ENCODE measurements around the gene PYM1.
"Not testable (repeated sequence)": the region's sequence is repeated elsewhere in the genome, so short reads cannot be mapped to it uniquely, and the experiment has no call there.

The PYM1 gene

GRCh38 chr12:55926738-55927587, 731 bp downstream of the PYM1 start:
- peak; percentile 70 for DNase-seq (ENCODE audit: low read depth)
- H3K4me3 ChIP-seq (ENCODE audit: low read length), result peak overlapping the region; percentile 99
- TF ChIP-seq CTCF (conservative IDR thresholded peaks at IDR 0.05; ENCODE audit: low read depth, low read length), result peak; percentile 77

- peak overlapping the region; percentile 99 for H3K4me3 ChIP-seq (ENCODE audit: low read length)
- TF ChIP-seq CTCF (conservative IDR thresholded peaks at IDR 0.05; ENCODE audit: low read depth, low read length), result no peak
- no peak for DNase-seq (ENCODE audit: low read depth)
These were observed 1.6 kb downstream of the PYM1 start for GRCh38 chr12:55925870-55926737.

GRCh38 chr12:55925371-55925770, 2.3 kb downstream of the PYM1 start:
- TF ChIP-seq CTCF (conservative IDR thresholded peaks at IDR 0.05; ENCODE audit: low read depth, low read length), result no peak
- no peak for DNase-seq (ENCODE audit: low read depth)
- H3K4me3 ChIP-seq (ENCODE audit: low read length), result no peak overlapping the region

GRCh38 chr12:55923648-55924047, 4.0 kb downstream of the PYM1 start:
- not testable (repeated sequence) for DNase-seq (ENCODE audit: low read depth); H3K4me3 ChIP-seq (ENCODE audit: low read length)

GRCh38 chr12:55922126-55922525, 5.6 kb downstream of the PYM1 start:
- H3K4me3 ChIP-seq (ENCODE audit: low read length), result no peak overlapping the region
- TF ChIP-seq CTCF (conservative IDR thresholded peaks at IDR 0.05; ENCODE audit: low read depth, low read length), result no peak
- no peak for DNase-seq (ENCODE audit: low read depth)

- not testable (repeated sequence) for DNase-seq (ENCODE audit: low read depth); H3K4me3 ChIP-seq (ENCODE audit: low read length)
These were observed 8.7 kb downstream of the PYM1 start for GRCh38 chr12:55919032-55919431.

GRCh38 chr12:55915482-55915859, 12.2 kb downstream of the PYM1 start:
- DNase-seq (ENCODE audit: low read depth), result no peak
- TF ChIP-seq CTCF (conservative IDR thresholded peaks at IDR 0.05; ENCODE audit: low read depth, low read length), result no peak
- no peak overlapping the region for H3K4me3 ChIP-seq (ENCODE audit: low read length)

GRCh38 chr12:55912908-55913307, 14.8 kb downstream of the PYM1 start:
- no peak for TF ChIP-seq CTCF (conservative IDR thresholded peaks at IDR 0.05; ENCODE audit: low read depth, low read length)
- no peak overlapping the region for H3K4me3 ChIP-seq (ENCODE audit: low read length)
- no peak for DNase-seq (ENCODE audit: low read depth)

Data from retinal pigment epithelial cell (primary cell).